Uterus (tissue), 4 donors: Measurements from ENCODE around the gene ARL8A. TPM values are rescaled to one million over a fixed set of nuclear protein-coding genes. Genes with fewer than 3 reads are reported as not detected.

Experiments
- DNase-seq, 2 donors: peaks; one replicate each; pipeline ENCODE4 v3.0.0-alpha.2; 2019 to 2020
- H3K27ac ChIP-seq, 2 donors: fragments of 200-600 bp; sonication (generic); 1 replicate in 1 of 2; 2 replicates in 1 of 2; pipeline ENCODE4 v1.5.1; 2016 to 2018
- H3K27me3 ChIP-seq, 2 donors: fragments of 200-600 bp; sonication (generic); one replicate each; pipeline ENCODE4 v1.5.1; 2018 to 2019; ENCODE audit warnings: control low read depth in 1 of 2
- H3K36me3 ChIP-seq, 2 donors: fragments of 200-600 bp; sonication (generic); one replicate each; pipeline ENCODE4 v1.5.1; 2019; ENCODE audit warnings: control low read depth in 1 of 2
- H3K4me1 ChIP-seq, 2 donors: fragments of 200-600 bp; sonication (generic); one replicate each; pipeline ENCODE4 v1.5.1; 2018 to 2019; ENCODE audit warnings: control low read depth in 1 of 2
- H3K4me3 ChIP-seq, 2 donors: fragments of 200-600 bp; sonication (generic); 1 replicate in 1 of 2; 2 replicates in 1 of 2; pipeline ENCODE4 v1.5.1; 2018 to 2019; ENCODE audit warnings: mild to moderate bottlenecking in 1 of 2
- H3K9me3 ChIP-seq, 2 donors: fragments of 200-600 bp; sonication (generic); one replicate each; pipeline ENCODE4 v1.5.1; 2019; ENCODE audit warnings: control low read depth in 1 of 2
- CTCF ChIP-seq, 4 experiments: fragments of 200-600 bp in 2 of 4; fragments of 450-650 bp in 2 of 4; sonication (generic) in 2 of 4; IDR thresholded peaks; one replicate each; pipeline ENCODE4 v1.5.1; 2016 to 2019; ENCODE audit warnings: antibody characterized with exemption in 4 of 4, mild to moderate bottlenecking in 2 of 4, moderate library complexity in 1 of 4
- POLR2A ChIP-seq, 2 donors: fragments of 450-650 bp; IDR thresholded peaks; one replicate each; pipeline ENCODE4 v1.6.1; 2016; ENCODE audit warnings: antibody characterized with exemption in 2 of 2, mild to moderate bottlenecking in 1 of 2, moderate library complexity in 1 of 2
- intact Hi-C: fragments of 100-400 bp; cut with DNase I; formaldehyde crosslinking; loops from one replicate; pipeline ENCODE4 v1.15.1; 2023; ENCODE audit warnings: low total_unique reads
- total RNA-seq, 4 donors: library from RNA; depleted of rRNA in 3 of 4; stranded (reverse); fragments of >200 nt in 3 of 4; gene quantifications; one replicate each; pipeline versions ENCODE4 v1.1.0 to v1.2.4, GENCODE V29; 2014 to 2023
- donor health status: DM: yes; HTN: yes; CAD: no.

ARL8A gene
- total RNA-seq, 4 donors from 2014 or later = 4.6 to 86.2 (median 18.7) TPM

- TF ChIP-seq CTCF (IDR thresholded peaks at IDR 0.05) = no peak
- TF ChIP-seq POLR2A (IDR thresholded peaks at IDR 0.05) = peak; percentile 10 to 29
- intact Hi-C loops = no loop called here
- Histone ChIP-seq H3K36me3 (no peaks in the 10 kb centered on the region), H3K9me3 (no peaks in the 10 kb centered on the region), H3K4me3 (no peak overlapping the region), H3K27ac (peak overlapping the region; percentile 90 to 93), H3K27me3 (no peaks in the 10 kb centered on the region), H3K4me1 (peaks cover 12 to 21% of the 10 kb centered on the region in 2 donors)
- peak; percentile 80 to 82 for DNase-seq
Measured at GRCh38 chr1:202131956-202132821, 12.3 kb downstream of the ARL8A start.

- no peaks in the 10 kb centered on the region for H3K27me3 ChIP-seq
- intact Hi-C loops = no loop called here
- DNase-seq = no peak
- H3K4me1 ChIP-seq = peaks cover 12 to 21% of the 10 kb centered on the region in 2 donors
- TF ChIP-seq POLR2A (IDR thresholded peaks at IDR 0.05) = no peak
- no peak for TF ChIP-seq CTCF (IDR thresholded peaks at IDR 0.05)
- peak overlapping the region; percentile 90 to 93 for H3K27ac ChIP-seq
- no peak overlapping the region for H3K4me3 ChIP-seq
- H3K36me3 ChIP-seq = no peaks in the 10 kb centered on the region
- no peaks in the 10 kb centered on the region for H3K9me3 ChIP-seq
Measured at GRCh38 chr1:202130816-202131522, 13.6 kb downstream of the ARL8A start.

GRCh38 chr1:202130297-202130721 lies 14.2 kb downstream of the ARL8A start:
- Histone ChIP-seq H3K36me3 (no peaks in the 10 kb centered on the region), H3K27me3 (no peaks in the 10 kb centered on the region), H3K27ac (peak overlapping the region; percentile 90 to 93), H3K4me1 (peaks cover 12 to 21% of the 10 kb centered on the region in 2 donors), H3K4me3 (no peak overlapping the region), H3K9me3 (no peaks in the 10 kb centered on the region)
- DNase-seq = peak in 1 of 2 donors; percentile 33
- intact Hi-C loops = no loop called here
- no peak for TF ChIP-seq CTCF (IDR thresholded peaks at IDR 0.05)
- TF ChIP-seq POLR2A (IDR thresholded peaks at IDR 0.05) = no peak

GRCh38 chr1:202129453-202130296 lies 14.9 kb downstream of the ARL8A start:
- Histone ChIP-seq H3K9me3 (no peaks in the 10 kb centered on the region), H3K36me3 (no peaks in the 10 kb centered on the region), H3K27ac (peak overlapping the region; percentile 90 to 93), H3K4me3 (no peak overlapping the region), H3K27me3 (no peaks in the 10 kb centered on the region), H3K4me1 (peaks cover 12 to 21% of the 10 kb centered on the region in 2 donors)
- intact Hi-C loops = no loop called here
- no peak for DNase-seq
- no peak for TF ChIP-seq CTCF (IDR thresholded peaks at IDR 0.05)
- TF ChIP-seq POLR2A (IDR thresholded peaks at IDR 0.05) = no peak
